Measurements from ENCODE around the gene CYP4F2. TPM values are rescaled to one million over a fixed set of nuclear protein-coding genes. Genes with fewer than 3 reads are reported as not detected.
"Not testable (repeated sequence)": the region's sequence is repeated elsewhere in the genome, so short reads cannot be mapped to it uniquely, and the experiment has no call there.

The CYP4F2 gene
- total RNA-seq, 4 donors from 2014 or later, result 19.8 to 915 (median 698) TPM

DNA sequence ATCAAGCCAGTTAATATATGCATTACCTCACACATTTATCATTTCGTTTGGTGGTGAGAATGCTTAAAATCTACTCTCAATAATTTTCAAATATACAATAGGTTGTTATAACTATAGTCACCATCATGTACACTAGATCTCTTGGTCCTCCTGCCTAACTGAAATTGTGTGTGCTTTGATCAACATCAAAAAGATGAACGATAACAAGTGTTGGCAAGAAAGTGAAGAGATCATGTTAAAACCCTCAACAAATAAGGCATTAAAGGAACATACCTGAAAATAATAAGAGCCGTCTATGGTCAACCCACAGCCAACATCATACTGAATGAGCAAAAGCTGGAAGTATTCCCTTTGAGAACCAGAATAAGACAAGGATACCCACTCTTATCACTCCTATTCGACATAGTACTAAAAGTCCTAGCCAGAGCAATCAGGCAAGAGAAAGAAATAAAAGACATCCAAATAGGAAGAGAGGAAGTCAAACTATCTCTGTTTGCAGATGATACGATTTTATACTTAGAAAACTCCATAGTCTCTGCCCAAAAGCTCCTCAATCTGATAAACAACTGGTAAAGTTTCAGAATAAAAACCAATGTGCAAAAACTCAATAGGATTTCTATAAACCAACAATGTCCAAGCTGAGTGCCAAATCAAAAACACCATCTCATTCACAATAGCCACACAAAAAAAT lies 54.5 kb downstream of the CYP4F2 start:
- Histone ChIP-seq H3K4me3 (no peak overlapping the region), H3K27me3 (no peaks in the 10 kb centered on the region), H3K9me3 (no peaks in the 10 kb centered on the region), H3K4me1 (no peaks in the 10 kb centered on the region), H3K27ac (no peak overlapping the region), H3K36me3 (no peaks in the 10 kb centered on the region)
- DNase-seq, result no peak
- TF ChIP-seq CTCF (IDR thresholded peaks at IDR 0.05), result no peak
- TF ChIP-seq POLR2A (IDR thresholded peaks at IDR 0.05), result no peak

DNA sequence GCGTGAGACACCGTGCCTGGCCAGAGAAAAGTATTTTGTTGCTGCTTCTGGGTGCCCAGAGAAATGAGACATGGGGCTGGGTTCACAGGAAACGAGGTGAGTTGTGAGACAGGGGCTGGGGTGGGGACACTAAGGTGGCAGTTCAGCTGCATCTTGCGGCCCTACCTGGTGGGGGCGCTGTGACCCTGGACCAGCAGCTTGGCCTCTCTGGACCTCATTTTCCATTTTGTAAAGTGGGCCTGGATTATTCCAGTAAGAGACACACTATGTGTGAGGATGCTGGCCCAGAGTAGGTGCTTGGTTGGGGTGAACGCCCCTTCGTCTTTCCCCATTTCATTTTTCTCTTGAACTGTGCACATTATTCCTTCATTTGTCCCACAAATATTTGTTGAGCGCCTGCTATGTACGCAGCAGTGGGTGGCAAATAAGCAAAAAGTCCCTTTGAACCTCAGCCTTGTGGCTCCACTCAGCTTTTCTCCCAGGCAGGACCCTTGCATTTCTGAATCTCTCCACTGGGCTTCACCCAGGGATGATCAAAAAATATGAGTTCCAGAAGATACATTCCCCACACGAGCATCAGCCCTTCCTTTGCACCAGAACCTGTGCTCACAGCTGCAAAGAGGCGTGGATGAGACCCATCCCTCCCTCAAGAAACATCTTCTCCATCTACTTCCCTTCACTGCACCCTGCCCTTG lies 55.9 kb downstream of the CYP4F2 start:
- TF ChIP-seq POLR2A (IDR thresholded peaks at IDR 0.05) (no peak), CTCF (IDR thresholded peaks at IDR 0.05) (no peak)
- Histone ChIP-seq H3K9me3 (no peaks in the 10 kb centered on the region), H3K27me3 (no peaks in the 10 kb centered on the region), H3K4me1 (no peaks in the 10 kb centered on the region), H3K4me3 (no peak overlapping the region), H3K36me3 (no peaks in the 10 kb centered on the region), H3K27ac (no peak overlapping the region)
- no peak for DNase-seq

- no peak for TF ChIP-seq POLR2A (IDR thresholded peaks at IDR 0.05)
- TF ChIP-seq CTCF (IDR thresholded peaks at IDR 0.05), result no peak
Measured at GRCh38 chr19:15840833-15841232, 57.0 kb downstream of the CYP4F2 start.

DNA sequence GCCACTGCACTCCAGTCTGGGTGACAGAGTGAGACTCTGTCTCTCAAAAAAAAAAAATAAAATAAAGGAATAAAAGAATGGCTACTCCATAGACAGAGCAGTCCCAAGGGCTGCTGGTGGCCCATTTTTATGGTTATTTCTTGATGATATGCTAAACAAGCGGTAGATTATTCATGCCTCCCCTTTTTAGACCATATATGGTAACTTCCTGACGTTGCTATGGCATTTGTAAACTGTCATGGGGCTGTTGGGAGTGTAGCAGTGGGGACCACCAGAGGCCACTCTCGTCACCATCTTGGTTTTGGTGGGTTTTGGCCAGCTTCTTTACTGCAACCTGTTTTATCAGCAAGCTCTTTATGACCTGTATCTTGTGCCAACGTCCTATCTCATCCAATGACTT lies 58.0 kb downstream of the CYP4F2 start:
- not testable (repeated sequence) for H3K36me3 ChIP-seq, H3K27me3 ChIP-seq

More at GRCh38 chr19:15840833-15841232, 57.0 kb downstream of the CYP4F2 start:
- H3K4me3 ChIP-seq, result no peak overlapping the region
- no peaks in the 10 kb centered on the region for H3K9me3 ChIP-seq
- DNase-seq, result no peak
- H3K4me1 ChIP-seq, result peaks cover 0 to 2% (median 0%) of the 10 kb centered on the region in 4 donors
- no peaks in the 10 kb centered on the region for H3K36me3 ChIP-seq
- H3K27me3 ChIP-seq, result no peaks in the 10 kb centered on the region
- H3K27ac ChIP-seq, result no peak overlapping the region

DNA sequence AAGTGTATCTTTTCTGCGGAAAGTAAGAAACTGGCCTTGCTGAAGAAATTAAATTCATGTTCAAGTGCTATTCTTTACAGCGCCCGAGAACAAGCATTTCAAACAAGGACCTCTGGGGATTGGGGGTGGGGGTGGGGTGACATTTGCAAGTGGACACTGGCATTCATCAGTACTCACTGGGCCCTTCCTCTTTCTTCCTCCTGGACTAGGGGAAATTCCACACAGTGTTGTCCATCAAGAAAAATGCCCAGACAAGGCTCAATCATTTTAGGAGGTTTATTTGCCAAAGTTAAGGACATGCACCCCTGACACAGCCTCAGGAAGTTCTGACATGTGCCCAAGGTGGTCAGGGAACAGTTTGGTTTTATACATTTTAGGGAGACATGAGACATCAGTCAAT lies 59.5 kb downstream of the CYP4F2 start:
- Histone ChIP-seq H3K9me3 (no peaks in the 10 kb centered on the region), H3K27ac (no peak overlapping the region), H3K4me3 (no peak overlapping the region), H3K27me3 (no peaks in the 10 kb centered on the region), H3K36me3 (no peaks in the 10 kb centered on the region), H3K4me1 (peaks cover 0 to 4% (median 0%) of the 10 kb centered on the region in 4 donors)
- no peak for DNase-seq
- TF ChIP-seq POLR2A (IDR thresholded peaks at IDR 0.05), result no peak
- no peak for TF ChIP-seq CTCF (IDR thresholded peaks at IDR 0.05)

More for the DNA sequence above, 58.0 kb downstream of the CYP4F2 start:
- not testable (repeated sequence) for H3K27ac ChIP-seq, DNase-seq, H3K9me3 ChIP-seq, H3K4me3 ChIP-seq, H3K4me1 ChIP-seq

- DNase-seq, result no peak
- H3K27ac ChIP-seq, result peak overlapping the region; percentile 95 to 99 (median 98)
- TF ChIP-seq POLR2A (IDR thresholded peaks at IDR 0.05), result peak; percentile 39 to 51
- no peak for TF ChIP-seq CTCF (IDR thresholded peaks at IDR 0.05)
Measured at GRCh38 chr19:15837221-15837731, 60.6 kb downstream of the CYP4F2 start.

More at GRCh38 chr19:15837221-15837731, 60.6 kb downstream of the CYP4F2 start:
- Histone ChIP-seq H3K9me3 (no peaks in the 10 kb centered on the region), H3K36me3 (no peaks in the 10 kb centered on the region), H3K4me1 (peaks cover 0 to 4% (median 0%) of the 10 kb centered on the region in 4 donors), H3K4me3 (peak overlapping the region; percentile 70 to 84 (median 80)), H3K27me3 (no peaks in the 10 kb centered on the region)

Measured in Peyer's patch (tissue), 4 donors.